Right ventricle myocardium inferior (tissue), 1 donor: Measurements from ENCODE around the gene ZNF227. TPM values are rescaled to one million over a fixed set of nuclear protein-coding genes. Genes with fewer than 3 reads are reported as not detected.
A peak's percentile ranks its signal among the peaks of the same experiment; 100 is the strongest.
"Not testable (repeated sequence)": the region's sequence is repeated elsewhere in the genome, so short reads cannot be mapped to it uniquely, and the experiment has no call there.

ENCODE experiments used
- ATAC-seq: fragments of 200-7000 bp; cut with Tn5 transposase; one replicate; pipeline ENCODE4 v1.9.1; 2020; ENCODE audit warnings: mild to moderate bottlenecking, moderate library complexity
- DNase-seq: peaks from one replicate; pipeline ENCODE4 v3.0.0; 2021; ENCODE audit errors: missing footprints
- intact Hi-C: fragments of 100-400 bp; cut with DNase I; formaldehyde crosslinking; loops from one replicate; pipeline ENCODE4 v1.11.0; 2022
- long read RNA-seq: library from polyadenylated mRNA; unstranded; transcript quantifications from one replicate; pipeline ENCODE4 v2.0.0, GENCODE V29; 2021
- total RNA-seq: library from RNA; stranded (reverse); fragmentation: NEBNext Ultra II Directional; extraction: Animal tissue kit (Norgen Biotek cat#: 25700); gene quantifications from one replicate; pipeline ENCODE4 v1.2.1, GENCODE V29; 2021
- donor health status: DM: no; HTN: yes; CAD: no; lungs with severe emphysema.

ZNF227 gene
- total RNA-seq: 13.1 TPM
- long read RNA-seq, partial matches to known transcripts: 0 of 3 reads
- long read RNA-seq, other reads (novel, unspliced or antisense): 1 of 3 reads

GRCh38 chr19:44212250-44212865 lies at the start of gene ZNF227:
TSS of gene ZNF227 (plus strand) at chr19:44212532. CDS start at chr19:44217793, 5,261 bp downstream.
- intact Hi-C loops: loop anchor here (2.0 to 5.0 kb wide), 2 partner anchors 90 to 162 kb away; no protein-coding TSS in a partner anchor
- peak; percentile 95 for DNase-seq
- ATAC-seq: peak; percentile 98

- intact Hi-C loops: loop anchor here (2.0 kb wide), 2 partner anchors 43 to 51 kb away; partner anchors contain the start of gene ZNF225
- no peak for ATAC-seq
- DNase-seq: no peak
Observed at GRCh38 chr19:44163789-44164188, 48.5 kb upstream of the ZNF227 start.

GRCh38 chr19:44164327-44164672 lies 48.0 kb upstream of the ZNF227 start:
- ATAC-seq (no peak), DNase-seq (no peak)
- intact Hi-C loops: loop anchor here (2.0 kb wide), 2 partner anchors 43 to 51 kb away; partner anchors contain the start of gene ZNF225

- ATAC-seq (peak; percentile 99), DNase-seq (peak; percentile 89)
- intact Hi-C loops: loop anchor here (2.0 to 5.0 kb wide), 3 partner anchors 42 to 142 kb away; partner anchors contain the start of genes ZNF225 and ZNF235
Observed at GRCh38 chr19:44164673-44165512, 47.4 kb upstream of the ZNF227 start, which contains the start of gene ZNF226. TSS of gene ZNF226 (plus strand) at chr19:44165100. CDS start at chr19:44170081, 4,981 bp downstream.

- ATAC-seq, intact Hi-C loops, DNase-seq: not testable (repeated sequence)
Observed at GRCh38 chr19:44170660-44171059, 41.7 kb upstream of the ZNF227 start.

GRCh38 chr19:44176590-44176989 lies 35.7 kb upstream of the ZNF227 start:
- no peak for DNase-seq
- intact Hi-C loops: no loop called here
- no peak for ATAC-seq

GRCh38 chr19:44180968-44181367 lies 31.4 kb upstream of the ZNF227 start:
- ATAC-seq (no peak), DNase-seq (no peak)
- intact Hi-C loops: no loop called here

GRCh38 chr19:44182145-44182544 lies 30.2 kb upstream of the ZNF227 start:
- DNase-seq: no peak
- intact Hi-C loops: no loop called here
- no peak for ATAC-seq

GRCh38 chr19:44190020-44190419 lies 22.3 kb upstream of the ZNF227 start:
- DNase-seq (no peak), ATAC-seq (no peak)
- intact Hi-C loops: no loop called here

GRCh38 chr19:44192127-44192526 lies 20.2 kb upstream of the ZNF227 start:
- intact Hi-C loops: no loop called here
- ATAC-seq (no peak), DNase-seq (no peak)

GRCh38 chr19:44196772-44197171 lies 15.6 kb upstream of the ZNF227 start:
- ATAC-seq (no peak), DNase-seq (no peak)
- intact Hi-C loops: no loop called here

- intact Hi-C loops: no loop called here
- ATAC-seq (no peak), DNase-seq (no peak)
Observed at GRCh38 chr19:44202470-44202869, 9.9 kb upstream of the ZNF227 start.

- ATAC-seq: no peak
- intact Hi-C loops: no loop called here
Observed at GRCh38 chr19:44202974-44203373, 9.4 kb upstream of the ZNF227 start.

GRCh38 chr19:44203877-44204276 lies 8.5 kb upstream of the ZNF227 start:
- intact Hi-C loops, ATAC-seq, DNase-seq: not testable (repeated sequence)

More at GRCh38 chr19:44202974-44203373, 9.4 kb upstream of the ZNF227 start:
- DNase-seq: no peak

GRCh38 chr19:44204772-44205171 lies 7.6 kb upstream of the ZNF227 start:
- DNase-seq (no peak), ATAC-seq (no peak)
- intact Hi-C loops: loop anchor here (5.0 kb wide), 3 partner anchors 92 to 298 kb away; partner anchors contain the start of genes ZNF180, ZNF225 and ZNF45

- ATAC-seq (peak; percentile 96), DNase-seq (peak; percentile 90)
- intact Hi-C loops: loop anchor here (2.0 to 5.0 kb wide), 4 partner anchors 42 to 295 kb away; partner anchors contain the start of genes ZNF180, ZNF225, ZNF226 and ZNF45
Observed at GRCh38 chr19:44207126-44207803, 5.1 kb upstream of the ZNF227 start.

- no peak for DNase-seq
- intact Hi-C loops: loop anchor here (2.0 to 5.0 kb wide), 2 partner anchors 89 to 162 kb away; no protein-coding TSS in a partner anchor
- no peak for ATAC-seq
Observed at GRCh38 chr19:44212866-44213346, 574 bp downstream of the ZNF227 start.

GRCh38 chr19:44219926-44220325 lies 7.6 kb downstream of the ZNF227 start:
- intact Hi-C loops, ATAC-seq, DNase-seq: not testable (repeated sequence)
